GM21737 (cell line): ENCODE data around the gene FBXO34.
"Not testable (repeated sequence)": the region's sequence is repeated elsewhere in the genome, so short reads cannot be mapped to it uniquely, and the experiment has no call there.

Experiments
- ATAC-seq: cut with Tn5 transposase; IDR thresholded peaks from one replicate; pipeline ENCODE4 v1.9.1; 2021; ENCODE audit warnings: mild to moderate bottlenecking, moderate library complexity; ENCODE audit not compliant: unreplicated experiment

The FBXO34 gene

DNA sequence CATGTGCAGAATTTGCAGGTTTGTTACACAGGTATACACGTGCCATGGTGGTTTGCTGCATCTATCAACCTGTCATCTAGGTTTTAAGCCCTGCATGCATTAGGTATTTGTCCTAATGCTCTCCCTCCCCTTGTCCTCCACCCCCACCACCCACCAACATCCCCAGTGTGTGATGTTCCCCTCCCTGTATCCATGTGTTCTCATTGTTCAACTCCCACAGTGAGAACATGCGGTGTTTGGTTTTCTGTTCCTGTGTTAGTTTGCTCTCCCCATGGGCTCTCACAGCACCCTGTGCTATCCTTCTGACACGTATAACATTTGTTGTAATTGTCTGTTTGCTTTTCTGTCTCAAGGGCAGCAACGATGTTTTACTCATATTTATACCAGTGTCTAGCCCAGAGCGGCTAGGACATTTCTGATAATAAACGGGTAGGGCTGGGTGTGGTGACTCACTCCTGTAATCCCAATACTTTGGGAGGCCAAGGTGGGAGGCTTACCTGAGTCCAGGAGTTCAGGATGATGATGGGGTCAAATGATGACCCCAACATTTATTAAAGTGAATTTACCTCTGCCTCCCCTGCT, 73.5 kb downstream of the FBXO34 start:
- ATAC-seq: not testable (repeated sequence)

GRCh38 chr14:55347040-55347439, 75.8 kb downstream of the FBXO34 start:
- no peak for ATAC-seq

DNA sequence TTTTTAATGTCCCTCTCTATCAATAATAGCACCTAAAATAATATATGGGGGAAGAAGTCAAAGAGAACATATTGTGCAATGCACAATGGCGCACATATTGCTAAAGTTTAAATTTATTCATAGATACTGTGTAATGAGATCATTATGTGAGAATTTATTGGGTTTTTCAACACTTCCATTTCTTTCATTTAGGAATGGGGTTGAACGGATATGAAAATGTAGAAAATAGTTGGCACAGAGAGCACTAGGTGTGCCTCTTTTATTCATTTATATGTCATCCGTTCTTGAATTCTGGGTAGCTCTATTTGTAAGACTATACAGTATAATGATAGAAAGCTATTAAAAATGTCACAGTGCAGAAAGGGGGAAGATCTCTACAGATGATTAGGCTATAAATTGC, 76.5 kb downstream of the FBXO34 start:
- no peak for ATAC-seq

GRCh38 chr14:55348766-55349453, 77.7 kb downstream of the FBXO34 start:
- no peak for ATAC-seq

GRCh38 chr14:55349565-55349964, 78.3 kb downstream of the FBXO34 start:
- no peak for ATAC-seq

DNA sequence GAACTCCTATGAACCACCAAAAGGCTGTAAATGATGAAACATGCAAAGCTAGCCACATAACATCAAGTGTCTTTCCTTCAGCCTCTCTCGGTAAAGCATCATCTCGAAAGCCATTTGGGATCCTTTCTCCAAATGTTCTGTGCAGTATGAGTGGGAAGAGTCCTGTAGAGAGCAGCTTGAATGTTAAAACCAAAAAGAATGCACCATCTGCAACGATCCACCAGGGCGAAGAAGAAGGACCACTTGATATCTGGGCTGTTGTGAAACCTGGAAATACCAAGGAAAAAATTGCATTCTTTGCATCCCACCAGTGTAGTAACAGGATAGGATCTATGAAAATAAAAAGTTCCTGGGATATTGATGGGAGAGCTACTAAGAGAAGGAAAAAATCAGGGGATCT, 79.2 kb downstream of the FBXO34 start:
- ATAC-seq: no peak

GRCh38 chr14:55351111-55351510, 79.9 kb downstream of the FBXO34 start:
- ATAC-seq: no peak

- ATAC-seq: no peak
These were observed 81.0 kb downstream of the FBXO34 start for GRCh38 chr14:55352201-55352600.

DNA sequence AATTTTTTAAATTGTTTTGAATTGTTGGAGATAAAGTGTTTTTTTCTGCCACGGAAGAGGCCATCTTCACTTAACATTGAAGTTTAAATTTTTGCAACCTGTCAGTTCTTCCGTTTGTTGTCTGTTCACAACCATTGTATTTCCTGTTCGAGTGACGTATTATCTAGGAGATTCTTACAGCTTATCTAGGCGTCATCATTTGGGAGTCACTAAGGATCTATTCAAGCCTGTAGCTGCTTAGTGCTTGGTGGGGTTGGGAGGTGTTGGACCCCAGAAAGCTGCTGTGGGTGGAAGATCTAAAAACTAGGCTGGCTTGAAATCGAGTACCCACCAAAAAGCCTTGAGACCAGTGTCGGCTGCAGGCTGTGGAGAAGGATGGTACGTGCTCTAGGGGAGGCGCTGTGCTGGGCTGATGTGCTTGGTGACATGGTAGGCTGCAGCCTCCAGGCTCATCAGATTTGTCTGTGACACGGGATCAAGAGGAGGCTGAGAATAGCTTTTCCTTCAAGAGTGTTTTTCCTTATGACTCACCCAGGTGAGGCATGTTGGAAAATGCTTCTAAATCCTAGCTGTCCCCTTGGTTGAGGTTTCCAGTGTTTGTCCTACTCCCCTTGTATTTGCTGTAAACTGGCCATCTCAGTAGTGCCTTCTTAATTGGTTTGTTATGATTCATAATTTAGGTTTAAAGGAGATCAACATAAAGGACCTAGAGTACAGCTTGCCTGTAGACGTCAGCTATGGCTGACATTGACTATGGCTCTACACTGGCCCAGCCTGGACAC, 82.7 kb downstream of the FBXO34 start:
- no peak for ATAC-seq

DNA sequence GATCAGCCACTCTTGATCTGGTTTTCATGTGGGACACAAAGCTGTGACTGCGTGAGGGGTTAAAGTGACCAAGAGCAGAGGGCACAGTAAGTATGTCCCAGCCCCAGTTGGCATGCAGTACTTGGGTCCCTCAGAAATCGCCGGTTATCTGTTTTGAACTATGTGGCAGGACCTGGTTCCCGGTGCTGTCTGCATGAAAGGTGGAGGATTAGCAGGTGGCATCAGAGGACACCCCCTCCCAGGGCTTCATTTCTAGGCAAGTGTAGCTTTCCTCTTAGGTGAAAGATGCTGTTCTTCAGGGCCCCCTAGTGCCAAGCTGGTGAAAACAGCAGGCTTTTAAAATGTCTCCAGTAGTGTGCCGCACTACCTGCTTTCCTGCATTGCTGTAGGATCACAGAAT, 83.3 kb downstream of the FBXO34 start:
- ATAC-seq: no peak

DNA sequence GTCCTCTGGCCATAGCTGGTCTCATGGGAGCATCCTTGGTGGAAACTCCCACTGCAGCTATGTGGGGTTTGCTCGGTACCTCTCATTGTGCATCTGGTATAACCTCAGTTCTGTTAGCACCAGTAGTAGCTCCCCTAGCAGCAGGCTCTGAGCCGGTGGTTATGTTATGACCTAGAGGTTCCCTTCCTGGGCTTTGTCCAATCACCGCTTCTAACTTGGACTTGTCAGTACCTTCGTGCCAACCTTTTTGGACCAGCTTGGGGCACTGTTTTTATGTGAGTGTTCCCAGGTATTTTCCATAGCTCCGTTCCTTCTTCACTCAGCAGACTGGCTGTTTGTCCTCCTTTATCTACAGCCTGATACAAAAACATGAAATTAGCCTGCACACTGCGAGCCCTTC, 84.7 kb downstream of the FBXO34 start:
- no peak for ATAC-seq

- ATAC-seq: no peak
These were observed 85.7 kb downstream of the FBXO34 start for GRCh38 chr14:55356913-55357312.

GRCh38 chr14:55359307-55359706, 88.1 kb downstream of the FBXO34 start:
- no peak for ATAC-seq

GRCh38 chr14:55361190-55361589, 90.0 kb downstream of the FBXO34 start:
- ATAC-seq: no peak

DNA sequence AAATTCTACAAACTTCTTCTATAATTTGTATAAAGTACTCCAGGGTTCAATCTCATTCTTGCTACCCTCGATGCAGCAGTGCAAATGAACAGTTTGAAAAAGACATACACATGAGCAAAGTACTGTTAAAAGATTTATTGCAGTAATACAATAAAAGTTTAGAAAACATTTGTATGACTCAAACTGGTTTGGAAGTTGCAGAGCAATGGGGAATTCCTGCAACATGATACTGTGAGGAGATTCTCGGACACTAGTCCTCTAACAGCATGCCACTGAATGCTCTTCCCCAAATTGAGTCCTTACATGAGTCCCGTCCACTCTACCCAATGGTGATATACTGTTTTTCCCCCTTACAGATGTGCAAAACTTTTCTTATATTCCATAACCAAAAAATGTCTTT, 95.0 kb downstream of the FBXO34 start:
- no peak for ATAC-seq

- no peak for ATAC-seq
These were observed 99.7 kb downstream of the FBXO34 start for GRCh38 chr14:55370883-55371455.

GRCh38 chr14:55372423-55372822, 101.2 kb downstream of the FBXO34 start:
- no peak for ATAC-seq

DNA sequence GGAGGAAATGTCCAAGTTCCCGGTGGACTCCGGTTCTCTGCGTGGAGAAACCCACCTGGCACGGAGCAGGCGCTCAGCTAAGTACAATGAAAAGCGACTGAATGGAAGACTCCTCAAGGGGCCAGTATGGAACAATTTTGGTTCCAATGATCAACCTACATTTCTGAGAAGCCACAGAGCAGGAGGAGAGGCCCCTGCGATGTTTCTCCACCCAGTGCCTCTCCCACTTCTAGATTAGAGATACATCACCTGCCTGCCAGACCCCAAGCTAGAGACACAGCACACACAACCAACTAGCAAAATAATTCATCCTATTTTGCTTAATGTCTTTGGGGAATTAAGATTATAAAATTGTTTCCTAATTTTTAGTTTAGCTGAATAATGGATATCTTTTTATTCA, 101.6 kb downstream of the FBXO34 start:
- ATAC-seq: no peak

GRCh38 chr14:55373784-55374705, 102.8 kb downstream of the FBXO34 start:
- no peak for ATAC-seq

DNA sequence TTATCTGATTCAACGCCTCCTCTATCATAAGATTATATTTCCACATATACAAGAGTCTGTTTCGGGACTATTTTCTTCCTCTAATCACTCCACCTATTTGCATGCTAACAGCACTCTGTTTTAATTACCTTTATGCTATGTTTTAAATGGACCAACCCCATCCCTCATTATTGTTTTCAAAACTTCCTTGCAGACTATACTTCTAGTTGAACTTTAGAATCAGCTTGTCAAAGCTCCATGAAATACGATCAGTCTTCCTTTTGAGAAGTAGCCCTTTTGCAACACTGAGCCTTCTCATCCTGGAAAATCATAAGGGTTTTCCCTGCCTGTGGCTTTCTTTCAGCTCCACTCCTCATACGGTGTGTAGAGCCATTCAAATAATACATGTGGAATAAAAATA, 103.5 kb downstream of the FBXO34 start:
- ATAC-seq: no peak

GRCh38 chr14:55377236-55377635, 106.0 kb downstream of the FBXO34 start:
- no peak for ATAC-seq
